ENCODE results near the gene DNAAF8.

The DNAAF8 gene

DNA sequence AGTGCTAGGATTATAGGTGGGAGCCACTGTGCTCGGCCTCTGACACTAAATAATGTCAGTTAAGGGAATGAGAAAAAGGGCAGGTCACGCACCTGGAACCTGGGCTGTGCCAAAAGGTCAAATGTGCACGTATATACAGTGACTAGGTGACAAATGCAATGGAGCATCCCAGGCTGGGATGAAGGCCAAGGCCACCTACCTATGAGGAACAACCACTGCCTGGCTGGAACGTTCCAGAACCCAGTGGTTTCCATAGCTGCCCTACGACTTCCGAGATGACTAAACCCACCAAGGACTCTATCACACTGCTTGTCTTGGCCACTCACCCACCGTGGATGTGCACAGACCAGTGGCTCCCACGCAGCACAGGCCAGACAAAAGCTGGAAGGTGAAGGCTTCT lies 16.6 kb downstream of the DNAAF8 start:
- no peak for DNase-seq (ENCODE audit: low read depth, low spot score)

DNA sequence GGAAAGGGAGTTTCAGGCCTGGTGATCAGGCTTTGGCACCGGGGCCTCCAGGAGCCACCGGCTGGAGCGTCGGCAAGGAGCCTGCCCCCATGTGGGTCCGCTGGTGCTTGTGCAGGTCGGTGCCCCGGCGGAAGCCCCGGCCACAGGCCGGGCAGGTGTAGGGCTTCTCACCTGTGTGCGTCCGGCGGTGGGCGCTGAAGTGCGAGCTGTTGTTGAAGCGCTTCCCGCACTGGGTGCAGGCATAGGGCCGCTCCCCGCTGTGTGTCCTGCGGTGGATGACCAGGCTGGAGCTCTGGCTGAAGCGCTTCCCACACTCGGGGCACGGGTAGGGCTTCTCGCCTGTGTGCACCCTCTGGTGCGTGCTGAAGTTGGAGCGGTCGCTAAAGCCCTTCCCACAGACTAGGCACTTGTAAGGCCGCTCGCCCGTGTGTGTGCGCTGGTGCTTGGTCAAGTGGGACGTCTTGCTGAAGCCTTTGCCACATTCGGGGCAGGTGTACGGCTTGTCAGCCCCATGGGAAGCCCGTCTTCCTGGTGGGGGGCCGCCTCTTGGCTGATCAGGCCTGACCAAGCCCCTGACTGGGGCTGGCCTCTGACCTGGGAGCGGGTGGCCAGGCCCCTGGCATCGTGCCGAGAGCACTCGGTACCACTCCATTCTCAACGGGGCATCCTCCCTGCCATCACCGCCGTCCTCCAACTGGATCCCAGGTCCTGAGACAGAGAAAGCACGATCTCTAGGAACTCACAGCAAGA lies 18.2 kb downstream of the DNAAF8 start:
- DNase-seq (ENCODE audit: low read depth, low spot score) = no peak

DNA sequence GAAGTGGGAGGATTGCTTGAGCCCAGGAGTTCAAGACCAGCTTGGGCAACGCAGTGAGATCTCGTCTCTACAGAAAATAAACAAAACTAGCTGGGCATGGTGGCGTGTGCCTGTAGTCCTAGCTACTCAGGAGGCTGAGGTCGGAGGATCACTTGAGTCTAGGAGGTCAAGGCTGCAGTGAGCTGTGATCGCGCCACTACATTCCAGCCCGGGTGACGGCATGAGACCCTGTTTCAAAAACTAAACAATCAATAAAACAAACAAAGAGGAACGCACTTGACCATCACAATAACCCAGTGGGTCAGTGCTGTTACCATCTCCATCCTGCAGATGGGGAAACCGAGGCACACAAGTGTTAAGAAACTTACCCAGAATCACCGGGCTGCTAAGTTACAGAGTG lies 18.9 kb downstream of the DNAAF8 start:
- DNase-seq (ENCODE audit: low read depth, low spot score) = no peak

DNA sequence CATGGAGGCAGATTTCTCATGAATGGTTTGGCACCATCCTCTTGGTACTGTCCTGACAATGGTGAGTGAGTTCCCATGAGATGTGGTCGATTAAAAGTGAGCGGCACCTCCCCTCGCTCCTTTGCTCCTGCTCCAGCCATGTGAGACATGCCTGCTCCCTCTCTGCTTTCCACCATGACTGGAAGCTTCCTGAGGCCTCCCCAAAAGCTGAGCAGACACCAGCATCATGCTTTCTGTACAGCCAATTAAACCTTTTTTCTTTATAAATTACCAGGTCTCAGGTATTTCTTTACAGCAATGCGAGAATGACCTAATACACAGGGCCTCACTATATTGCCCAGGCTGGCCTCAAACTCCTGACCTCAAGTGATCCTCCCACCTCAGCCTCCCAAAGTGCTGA lies 20.5 kb downstream of the DNAAF8 start:
- no peak for DNase-seq (ENCODE audit: low read depth, low spot score)

DNA sequence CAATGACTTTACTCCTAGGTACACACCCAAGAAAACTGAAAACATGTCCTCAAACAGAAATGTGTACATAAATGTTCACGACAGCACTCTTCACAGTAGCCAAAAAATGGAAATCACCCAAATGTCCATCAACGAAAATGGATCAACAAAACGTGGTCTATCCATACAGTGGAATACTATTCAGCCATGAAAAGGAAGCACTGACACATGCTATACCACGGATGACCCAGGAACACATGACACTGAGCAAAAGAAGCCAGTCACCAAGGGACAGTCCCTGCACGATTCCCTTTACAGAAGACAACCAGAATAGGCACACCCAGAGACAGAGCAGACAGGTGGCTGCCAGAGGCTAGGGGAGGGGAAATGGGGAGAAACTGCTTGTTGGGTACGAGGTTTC lies 21.4 kb downstream of the DNAAF8 start:
- no peak for DNase-seq (ENCODE audit: low read depth, low spot score)

DNA sequence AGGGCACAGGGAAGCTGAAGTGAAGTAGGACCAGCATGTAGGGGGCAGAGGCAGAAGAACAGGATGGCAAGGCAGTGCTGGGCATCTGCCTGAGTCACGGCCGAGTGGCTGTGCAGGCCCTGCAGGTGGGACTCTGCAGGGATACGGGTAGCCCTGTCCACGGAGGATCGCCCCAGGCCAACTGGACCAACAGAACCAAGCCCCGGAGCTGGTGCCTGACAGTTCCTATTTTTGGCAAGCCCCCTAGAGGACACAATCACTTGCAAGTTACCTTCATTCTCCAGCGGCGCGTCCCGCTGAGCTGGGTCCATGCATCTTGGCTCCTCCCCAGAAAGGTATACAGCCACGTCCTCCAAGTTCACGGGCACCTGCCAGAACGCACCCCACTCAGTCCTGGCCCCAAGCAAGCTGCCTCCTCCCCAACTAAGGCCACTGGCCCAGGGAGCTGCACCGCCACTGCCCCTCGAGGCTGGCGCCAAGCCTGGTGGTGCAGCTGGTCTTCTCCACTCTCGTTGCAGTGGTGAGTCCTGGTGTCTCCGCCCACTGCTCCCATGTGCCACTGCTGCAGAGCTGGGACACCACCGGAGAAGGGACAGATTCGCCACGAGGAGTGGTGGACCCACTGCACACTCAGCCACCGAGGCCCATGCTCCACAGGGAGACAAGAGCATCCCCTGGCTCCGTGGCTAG lies 26.0 kb downstream of the DNAAF8 start:
- no peak for DNase-seq (ENCODE audit: low read depth, low spot score)

DNA sequence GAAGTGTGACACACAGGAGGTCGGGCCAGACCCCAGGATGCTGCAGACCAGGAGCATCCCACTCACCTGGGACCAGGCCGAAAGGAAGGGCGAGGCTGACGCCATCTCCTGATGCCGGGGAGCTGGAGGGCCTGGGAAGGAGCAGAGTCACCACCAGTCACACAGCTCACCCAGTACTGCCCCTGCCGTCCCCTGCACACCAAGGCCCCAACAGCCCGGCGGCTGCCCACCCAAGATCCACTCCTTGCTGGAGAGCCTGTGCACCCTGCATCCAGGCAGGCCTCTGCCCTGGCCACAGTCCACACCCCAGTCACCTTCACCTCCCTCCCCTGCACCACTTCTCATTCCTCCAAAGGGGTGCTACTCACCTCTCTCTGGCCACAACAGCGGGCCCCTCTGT lies 27.9 kb downstream of the DNAAF8 start:
- DNase-seq (ENCODE audit: low read depth, low spot score) = no peak

DNA sequence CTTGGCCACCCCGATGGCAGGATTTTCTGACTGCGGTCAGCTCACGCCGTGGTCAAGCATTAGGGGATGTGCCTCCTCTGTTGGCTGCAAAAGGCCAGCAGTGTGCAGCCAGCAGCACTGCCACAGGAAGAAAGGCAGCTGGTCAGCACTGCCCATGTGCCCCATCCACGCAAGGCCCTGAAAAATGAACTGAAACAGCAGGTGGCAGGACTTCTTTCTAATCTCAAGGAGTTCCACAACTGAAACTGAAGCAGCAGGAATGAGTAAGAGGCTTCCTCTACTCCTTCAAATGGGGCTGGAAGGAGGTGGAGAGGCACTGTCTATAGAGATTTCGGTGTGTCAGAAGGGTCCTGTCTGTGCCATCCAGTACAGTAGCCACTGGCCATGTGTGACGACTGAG lies 29.5 kb downstream of the DNAAF8 start:
- DNase-seq (ENCODE audit: low read depth, low spot score) = no peak

DNA sequence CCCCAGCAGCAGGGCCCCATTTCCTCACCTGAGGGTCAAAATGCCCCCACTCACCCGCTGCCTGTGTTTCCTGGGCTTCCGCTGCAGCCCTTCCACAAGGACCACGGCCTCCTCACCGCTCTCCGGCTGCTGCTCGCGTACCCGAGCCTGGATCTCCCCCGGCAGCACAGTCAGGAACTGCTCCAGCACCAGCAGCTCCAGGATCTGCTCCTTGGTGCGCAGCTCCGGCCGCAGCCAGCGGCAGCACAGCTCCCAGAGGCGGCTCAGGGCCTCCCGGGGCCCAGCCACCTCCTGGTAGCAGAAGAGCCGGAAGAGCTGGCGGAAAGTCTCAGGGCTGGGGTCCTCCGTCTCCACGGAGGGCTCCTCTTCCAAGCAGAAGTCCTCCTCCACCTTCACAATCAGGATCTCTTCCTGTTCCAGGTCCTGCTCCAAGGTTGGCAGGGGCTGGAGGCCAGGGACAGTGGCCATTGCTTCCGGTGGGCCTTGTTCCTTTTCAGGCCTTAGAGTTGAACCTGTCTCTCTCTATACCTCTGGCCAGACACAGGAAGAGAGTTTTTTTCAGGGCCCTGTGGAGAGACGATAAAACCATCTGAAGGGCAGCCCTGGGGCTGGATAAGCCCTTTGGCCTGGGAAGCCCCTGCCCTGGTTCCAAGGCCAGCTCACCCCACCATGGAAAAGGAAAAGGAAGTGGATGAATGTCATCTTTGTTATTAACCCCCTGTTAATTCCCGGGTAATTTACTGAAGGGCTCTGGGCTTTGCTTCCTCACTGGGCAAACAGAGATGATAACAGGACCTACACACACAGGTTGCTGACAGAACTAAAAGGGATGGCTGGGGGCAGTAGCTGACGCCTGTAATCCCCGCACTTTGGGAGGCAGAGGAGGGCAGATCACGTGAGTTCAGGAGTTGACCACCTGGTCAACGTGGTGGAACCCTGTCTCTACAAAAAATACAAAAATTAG lies 31.5 kb downstream of the DNAAF8 start:
- no peak for DNase-seq (ENCODE audit: low read depth, low spot score)

DNA sequence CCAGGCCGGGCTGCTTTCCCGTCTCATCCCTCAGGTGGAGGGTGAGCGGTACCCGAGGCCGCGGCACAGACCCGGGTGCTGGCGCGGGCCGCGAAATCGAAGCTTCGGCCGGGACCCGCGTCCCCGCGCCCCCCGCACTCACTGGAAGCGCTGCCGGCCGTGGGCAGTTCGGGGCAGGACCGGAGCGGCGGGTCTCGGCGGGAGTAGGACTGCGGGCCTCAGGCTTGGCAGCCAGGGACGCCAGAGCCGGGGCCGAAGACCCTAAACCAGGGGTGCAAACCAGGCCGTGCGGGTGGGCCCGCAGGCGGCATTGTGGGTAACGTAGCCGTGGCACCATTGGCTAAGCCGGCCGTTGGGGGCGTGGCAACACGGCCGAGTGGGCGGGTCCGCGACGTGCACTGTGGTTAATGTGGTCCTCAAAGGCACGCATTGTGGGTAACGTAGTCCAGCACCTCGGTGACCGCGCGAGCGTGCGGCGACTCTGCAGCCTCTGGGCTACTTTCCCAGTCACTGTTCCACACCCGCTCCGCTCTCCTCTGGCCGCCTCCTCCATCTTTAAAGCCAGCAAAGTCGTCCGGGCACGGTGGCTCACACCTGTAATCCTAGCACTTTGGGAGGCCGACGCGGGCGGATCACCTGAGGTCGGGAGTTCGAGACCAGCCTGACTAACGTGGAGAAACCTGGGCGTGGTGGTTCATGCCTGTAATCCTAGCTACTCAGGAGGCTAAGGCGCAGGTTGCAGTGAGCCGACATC lies 32.7 kb downstream of the DNAAF8 start, which contains the start of gene ZNF500:
TSS of gene ZNF500 (minus strand) at position 288 of the 754 bp plus-strand sequence. CDS start 1,184 bp downstream, outside the sequence.
- DNase-seq (ENCODE audit: low read depth, low spot score) = peak; percentile 98

DNA sequence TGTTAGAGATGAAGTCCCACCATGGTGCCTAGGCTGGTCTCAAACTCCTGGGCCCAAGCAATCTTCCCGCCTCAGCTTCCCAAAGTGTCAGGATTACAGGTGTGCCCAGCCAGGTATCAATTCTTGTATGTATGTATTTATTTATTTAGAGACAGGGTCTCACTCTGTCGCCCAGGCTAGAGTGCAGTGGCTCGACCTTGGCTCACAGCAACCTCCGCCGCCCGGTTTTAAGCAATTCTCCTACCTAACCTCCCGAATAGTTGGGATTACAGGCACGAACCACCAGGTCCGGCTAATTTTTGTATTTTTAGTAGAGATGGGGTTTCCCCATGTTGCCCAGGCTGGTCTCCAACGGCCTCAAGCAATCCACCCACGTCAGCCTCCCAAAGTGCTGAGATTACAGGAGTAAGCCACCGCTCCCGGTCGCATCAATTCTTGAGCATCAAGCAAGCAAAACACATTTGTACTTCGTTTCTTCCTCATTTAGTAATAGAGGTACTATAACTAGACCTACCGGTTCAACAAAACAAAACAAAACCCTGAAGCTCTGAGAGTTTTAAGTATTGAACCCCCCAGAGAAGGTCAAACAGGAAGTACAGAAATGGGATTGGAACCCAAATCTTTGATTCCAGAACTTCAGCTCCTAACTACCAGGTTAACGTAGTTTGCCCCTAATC lies 33.7 kb downstream of the DNAAF8 start:
- DNase-seq (ENCODE audit: low read depth, low spot score) = no peak

DNA sequence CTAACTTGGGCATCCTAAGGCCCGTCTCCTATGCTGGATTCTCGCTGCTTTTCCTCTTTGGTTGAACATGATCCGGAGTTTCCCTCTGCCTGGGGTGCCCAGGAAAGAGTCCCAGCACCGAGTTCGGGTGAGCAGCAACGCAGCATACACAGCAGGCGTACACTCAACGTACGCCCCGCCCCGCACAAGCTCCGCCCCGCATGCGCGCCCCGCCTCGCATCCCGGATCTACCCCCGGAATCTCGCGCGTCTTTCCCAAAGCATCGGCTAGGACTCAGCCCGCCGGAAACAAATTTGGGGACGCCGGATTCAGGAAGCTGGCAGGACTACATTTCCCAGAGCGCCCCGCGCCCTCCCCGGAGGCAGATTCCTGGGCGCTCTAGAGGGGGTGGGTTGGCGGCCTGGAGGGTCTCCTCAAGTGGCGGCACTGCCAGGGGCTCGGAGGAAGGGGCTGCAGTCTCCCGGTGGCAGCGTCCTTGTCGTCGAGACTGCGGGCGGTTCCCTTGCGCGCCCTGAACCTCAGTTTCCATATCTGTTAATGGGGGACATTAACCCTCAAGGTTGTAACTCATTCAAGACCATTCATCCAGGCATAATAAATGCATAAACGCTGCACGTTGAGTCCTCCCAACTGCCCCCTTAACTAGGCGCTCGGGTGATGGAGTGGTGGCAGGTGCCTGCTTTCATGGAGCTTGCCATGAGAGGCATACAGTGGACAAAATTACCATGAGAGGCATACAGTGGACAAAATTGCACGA lies 34.4 kb downstream of the DNAAF8 start:
- DNase-seq (ENCODE audit: low read depth, low spot score) = peak; percentile 97

DNA sequence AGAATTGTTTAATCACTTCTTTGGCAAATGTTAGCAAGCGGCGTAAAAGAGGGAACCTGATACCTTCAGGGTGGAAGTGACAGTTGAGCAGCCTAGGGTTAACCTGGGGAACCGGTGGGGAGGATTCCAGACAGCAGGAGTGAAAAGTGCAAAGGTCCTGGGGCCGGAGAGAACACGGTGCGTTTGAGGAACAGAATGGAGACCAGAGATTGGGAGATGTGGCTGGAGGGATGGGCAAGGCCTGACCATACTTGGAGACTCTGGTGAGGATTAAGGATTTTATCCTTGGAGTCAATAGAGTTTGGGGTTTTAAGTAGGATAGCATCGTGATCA lies 34.9 kb downstream of the DNAAF8 start:
- DNase-seq (ENCODE audit: low read depth, low spot score) = no peak

DNA sequence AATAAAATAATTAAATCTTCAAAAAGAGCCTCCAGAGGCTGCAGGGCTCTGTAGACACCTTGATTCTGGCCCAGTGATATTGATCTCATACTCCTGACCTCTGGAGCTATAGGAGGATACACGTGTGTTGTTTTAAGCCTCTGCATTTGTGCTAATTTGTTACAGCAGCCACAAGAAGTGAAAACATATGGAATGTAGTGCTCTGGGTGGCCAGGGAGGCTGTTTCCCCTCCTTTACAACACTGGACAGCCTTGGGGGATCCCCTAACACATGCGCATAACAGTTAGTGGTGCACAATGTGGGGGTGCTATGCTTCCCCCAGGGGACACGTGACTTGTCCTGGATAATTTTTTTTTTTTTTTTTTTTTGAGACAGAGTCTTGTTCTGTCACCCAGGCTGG lies 37.3 kb downstream of the DNAAF8 start:
- DNase-seq (ENCODE audit: low read depth, low spot score) = no peak

DNA sequence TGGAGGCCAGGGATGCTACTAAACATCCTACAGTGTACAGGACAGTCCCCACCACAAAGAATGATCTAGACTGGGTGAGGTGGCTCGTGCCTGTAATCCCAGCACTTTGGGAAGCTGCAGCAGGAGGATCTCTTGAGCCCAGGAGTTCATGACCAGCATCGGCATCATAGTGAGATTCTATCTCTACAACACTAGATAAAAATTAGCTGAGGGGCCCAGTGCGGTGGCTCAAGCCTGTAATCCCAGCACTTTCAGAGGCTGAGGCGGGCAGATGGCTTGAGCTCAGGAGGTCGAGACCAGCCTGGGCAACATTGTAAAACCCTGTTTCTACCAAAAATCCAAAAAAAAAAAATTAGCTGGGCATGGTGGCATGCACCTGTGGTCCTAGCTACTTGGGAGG lies 38.0 kb downstream of the DNAAF8 start:
- DNase-seq (ENCODE audit: low read depth, low spot score) = no peak

DNA sequence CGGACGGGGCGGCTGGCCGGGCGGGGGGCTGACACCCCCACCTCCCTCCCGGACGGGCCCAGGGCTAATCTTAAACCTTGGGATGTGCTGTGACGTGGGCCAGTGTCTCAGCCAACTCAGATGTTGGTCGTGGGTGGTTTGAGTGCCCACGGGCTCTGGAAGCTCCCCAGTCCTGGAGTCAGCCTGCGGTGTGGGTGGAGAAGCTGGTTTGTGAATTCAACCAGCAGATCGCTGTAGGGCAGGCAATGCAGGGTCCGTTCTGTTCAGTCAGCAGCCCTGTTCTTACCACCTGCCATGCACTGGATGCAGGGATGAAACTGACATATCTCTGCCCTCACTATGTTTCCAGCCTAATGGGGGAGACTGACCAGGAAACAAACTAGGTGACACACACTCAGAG lies 40.7 kb downstream of the DNAAF8 start:
- peak; percentile 18 for DNase-seq (ENCODE audit: low read depth, low spot score)

DNA sequence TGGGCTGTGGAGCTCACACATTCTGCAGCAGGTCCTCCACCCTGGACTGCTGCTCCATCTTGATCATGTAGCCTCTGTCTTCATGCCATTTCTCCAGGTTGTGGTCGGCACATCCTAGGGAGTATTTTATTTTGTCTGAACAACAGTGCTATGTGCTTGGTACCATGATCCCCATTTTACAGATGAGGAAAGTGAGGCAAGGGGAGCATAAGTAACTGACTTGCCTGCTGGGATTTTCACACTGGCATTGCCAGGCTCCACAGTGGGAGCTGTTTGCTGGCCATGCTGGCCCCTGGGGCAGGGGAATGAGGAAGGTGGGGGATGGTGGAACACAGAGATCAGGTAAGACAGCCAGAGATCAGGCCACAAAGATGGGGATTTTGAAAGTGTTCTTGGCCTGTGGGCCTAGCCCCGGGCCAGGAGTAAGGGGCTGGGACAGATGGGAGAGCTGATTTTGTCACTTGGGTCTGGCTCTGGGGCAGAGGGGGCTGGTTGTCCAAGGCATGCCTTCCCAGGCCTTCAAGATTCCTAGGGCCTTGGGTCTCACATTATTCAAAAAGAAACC lies 41.9 kb downstream of the DNAAF8 start:
- no peak for DNase-seq (ENCODE audit: low read depth, low spot score)

DNA sequence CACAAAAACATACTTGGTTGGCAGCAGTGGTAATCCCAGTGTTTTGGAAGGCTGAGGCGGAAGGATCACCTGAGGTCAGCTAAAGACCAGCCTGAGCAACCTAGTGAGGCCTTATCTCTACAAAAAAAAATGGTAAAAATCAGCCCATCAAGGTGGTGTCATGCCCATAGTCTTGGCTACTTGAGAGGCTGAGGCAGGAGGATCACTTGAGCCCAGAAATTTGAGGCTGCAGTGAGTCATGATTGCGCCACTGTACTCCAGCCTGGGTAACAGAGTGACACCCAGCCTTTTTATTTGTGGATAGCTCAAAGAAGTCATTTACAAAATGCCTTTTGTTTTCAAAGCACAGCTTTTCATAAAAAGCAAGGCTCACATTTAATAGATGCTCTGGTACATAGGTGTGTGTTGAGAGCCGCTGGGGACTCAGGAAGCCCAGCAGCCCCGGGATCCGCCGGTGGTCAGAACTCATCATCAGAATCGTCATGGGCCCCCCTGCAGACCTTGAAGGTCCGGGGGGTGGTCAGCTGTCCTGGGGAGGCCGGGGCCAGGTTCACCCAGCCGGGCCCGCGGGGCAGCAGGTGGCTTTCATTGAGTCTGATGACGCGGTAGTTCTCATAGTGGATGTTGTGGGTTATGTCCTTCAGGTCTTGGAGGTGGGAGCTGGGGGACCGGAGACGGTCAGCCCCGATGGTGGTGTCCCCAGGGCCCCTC lies 43.2 kb downstream of the DNAAF8 start:
- DNase-seq (ENCODE audit: low read depth, low spot score) = no peak

DNA sequence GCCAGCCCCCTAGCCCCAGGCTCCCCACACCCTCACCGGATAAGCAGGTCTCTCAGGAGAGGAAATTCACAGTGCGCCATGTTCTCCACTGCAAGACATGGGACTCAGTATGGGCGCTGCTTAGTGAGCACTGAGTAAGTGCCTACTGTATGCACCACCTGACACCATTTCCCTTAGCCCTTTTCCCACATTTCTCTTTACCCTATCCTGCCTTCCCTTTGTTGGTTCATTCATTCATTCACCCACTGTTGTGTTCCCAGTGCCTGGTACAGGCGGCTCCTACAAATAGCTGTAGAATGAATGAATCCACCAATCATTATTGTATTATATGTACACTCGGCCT lies 43.7 kb downstream of the DNAAF8 start:
- DNase-seq (ENCODE audit: low read depth, low spot score) = no peak
